Duodenal mucosa (tissue), 2 donors: Measurements from ENCODE around the gene SET.

ENCODE experiments used
- H3K27ac ChIP-seq: one replicate; pipeline ENCODE4 v1.7.0; 2013; ENCODE audit warnings: low read depth, low read length
- H3K27me3 ChIP-seq, 2 donors: one replicate each; pipeline ENCODE4 v1.7.0; 2013; ENCODE audit warnings: low read length in 2 of 2, control low read depth in 1 of 2; ENCODE audit not compliant: insufficient read depth in 2 of 2, control insufficient read depth in 1 of 2
- H3K36me3 ChIP-seq, 2 donors: one replicate each; pipeline ENCODE4 v1.7.0; 2013; ENCODE audit warnings: low read length in 2 of 2, control low read depth in 1 of 2; ENCODE audit not compliant: insufficient read depth in 2 of 2, control insufficient read depth in 1 of 2
- H3K4me1 ChIP-seq, 2 donors: one replicate each; pipeline ENCODE4 v1.7.0; 2013; ENCODE audit warnings: low read length in 2 of 2, control low read depth in 1 of 2; ENCODE audit not compliant: insufficient read depth in 2 of 2, control insufficient read depth in 1 of 2
- H3K4me3 ChIP-seq, 2 donors: one replicate each; pipeline ENCODE4 v1.7.0; 2013; ENCODE audit warnings: low read length in 2 of 2, low read depth in 1 of 2
- H3K9ac ChIP-seq, 2 donors: one replicate each; pipeline ENCODE4 v1.7.0; 2013; ENCODE audit warnings: low read length in 2 of 2, low read depth in 1 of 2
- H3K9me3 ChIP-seq, 2 donors: one replicate each; pipeline ENCODE4 v1.7.0; 2013; ENCODE audit warnings: low read length in 2 of 2, control low read depth in 1 of 2; ENCODE audit not compliant: control insufficient read depth in 1 of 2

The SET gene

GRCh38 chr9:128729766-128730517 is 40.9 kb downstream of the SET start:
- no peak overlapping the region for H3K4me3 ChIP-seq
- no peak overlapping the region for H3K27ac ChIP-seq
- H3K4me1 ChIP-seq: peaks cover 0 to 5% of the 10 kb centered on the region in 2 donors
- H3K9me3 ChIP-seq: no peaks in the 10 kb centered on the region
- peaks cover 0 to 37% of the 10 kb centered on the region in 2 donors for H3K36me3 ChIP-seq
- H3K27me3 ChIP-seq: no peaks in the 10 kb centered on the region
- no peak overlapping the region for H3K9ac ChIP-seq

- H3K27me3 ChIP-seq: no peaks in the 10 kb centered on the region
- no peak overlapping the region for H3K4me3 ChIP-seq
- peaks cover 0 to 42% of the 10 kb centered on the region in 2 donors for H3K36me3 ChIP-seq
- no peak overlapping the region for H3K27ac ChIP-seq
- H3K9me3 ChIP-seq: no peaks in the 10 kb centered on the region
- peaks cover 0 to 3% of the 10 kb centered on the region in 2 donors for H3K4me1 ChIP-seq
- no peak overlapping the region for H3K9ac ChIP-seq
These were observed 42.1 kb downstream of the SET start for GRCh38 chr9:128731093-128731492.

- Histone ChIP-seq H3K27ac (no peak overlapping the region), H3K27me3 (no peaks in the 10 kb centered on the region), H3K4me1 (peaks cover 0 to 3% of the 10 kb centered on the region in 2 donors), H3K36me3 (peaks cover 0 to 42% of the 10 kb centered on the region in 2 donors), H3K9me3 (no peaks in the 10 kb centered on the region), H3K4me3 (no peak overlapping the region), H3K9ac (no peak overlapping the region)
These were observed 42.7 kb downstream of the SET start for GRCh38 chr9:128731691-128732090.

GRCh38 chr9:128732576-128732975 is 43.6 kb downstream of the SET start:
- no peak overlapping the region for H3K4me3 ChIP-seq
- peaks cover 0 to 47% of the 10 kb centered on the region in 2 donors for H3K36me3 ChIP-seq
- no peaks in the 10 kb centered on the region for H3K27me3 ChIP-seq
- H3K9ac ChIP-seq: no peak overlapping the region
- no peaks in the 10 kb centered on the region for H3K9me3 ChIP-seq
- H3K4me1 ChIP-seq: peaks cover 0 to 3% of the 10 kb centered on the region in 2 donors
- H3K27ac ChIP-seq: no peak overlapping the region

- H3K27me3 ChIP-seq: no peaks in the 10 kb centered on the region
- H3K27ac ChIP-seq: no peak overlapping the region
- no peaks in the 10 kb centered on the region for H3K9me3 ChIP-seq
- H3K9ac ChIP-seq: no peak overlapping the region
- no peak overlapping the region for H3K4me3 ChIP-seq
- H3K36me3 ChIP-seq: peaks cover 0 to 47% of the 10 kb centered on the region in 2 donors
- H3K4me1 ChIP-seq: peaks cover 0 to 3% of the 10 kb centered on the region in 2 donors
These were observed 44.2 kb downstream of the SET start for GRCh38 chr9:128733256-128733655.

- H3K9me3 ChIP-seq: no peaks in the 10 kb centered on the region
- peaks cover 0 to 50% of the 10 kb centered on the region in 2 donors for H3K36me3 ChIP-seq
- H3K9ac ChIP-seq: no peak overlapping the region
- H3K4me3 ChIP-seq: no peak overlapping the region
- peaks cover 0 to 3% of the 10 kb centered on the region in 2 donors for H3K4me1 ChIP-seq
- no peak overlapping the region for H3K27ac ChIP-seq
- H3K27me3 ChIP-seq: no peaks in the 10 kb centered on the region
These were observed 46.4 kb downstream of the SET start for GRCh38 chr9:128735373-128735772.

GRCh38 chr9:128742401-128742800 is 53.4 kb downstream of the SET start:
- Histone ChIP-seq H3K4me3 (no peak overlapping the region), H3K4me1 (no peaks in the 10 kb centered on the region), H3K36me3 (peaks cover 7 to 27% of the 10 kb centered on the region in 2 donors), H3K9me3 (no peaks in the 10 kb centered on the region), H3K27ac (no peak overlapping the region), H3K9ac (no peak overlapping the region), H3K27me3 (no peaks in the 10 kb centered on the region)

GRCh38 chr9:128743421-128743820 is 54.4 kb downstream of the SET start:
- Histone ChIP-seq H3K27me3 (no peaks in the 10 kb centered on the region), H3K27ac (no peak overlapping the region), H3K4me3 (no peak overlapping the region), H3K9me3 (no peaks in the 10 kb centered on the region), H3K9ac (no peak overlapping the region), H3K36me3 (peaks cover 7 to 26% of the 10 kb centered on the region in 2 donors), H3K4me1 (no peaks in the 10 kb centered on the region)
